IPS-11a (cell line): ENCODE data around the gene PRKCG.

Source experiments
- H3K4me3 ChIP-seq: one replicate; pipeline ENCODE4 v1.5.1; 2013; ENCODE audit warnings: low read depth, low read length, control low read depth

Gene PRKCG

DNA sequence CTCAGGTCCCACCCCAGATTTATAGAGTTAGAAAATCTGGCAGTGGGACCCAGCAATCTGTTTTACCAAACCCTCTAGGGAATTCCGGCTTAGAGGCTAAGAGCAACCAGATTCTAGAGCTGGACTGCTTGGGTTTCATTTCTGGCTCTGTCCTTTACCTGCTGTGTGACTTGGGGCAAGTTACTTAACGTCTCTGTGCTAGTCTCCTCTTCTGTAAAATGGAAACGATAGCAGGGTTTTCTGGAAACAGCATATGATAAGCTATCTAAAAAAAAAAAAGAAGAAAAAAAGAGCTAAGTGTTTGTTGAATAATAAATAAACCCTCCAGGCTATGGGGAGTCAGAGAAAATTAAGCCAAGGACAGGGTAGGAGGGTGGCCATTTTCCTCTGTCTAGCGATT is 15.5 kb downstream of the PRKCG start:
- no peak overlapping the region for H3K4me3 ChIP-seq

DNA sequence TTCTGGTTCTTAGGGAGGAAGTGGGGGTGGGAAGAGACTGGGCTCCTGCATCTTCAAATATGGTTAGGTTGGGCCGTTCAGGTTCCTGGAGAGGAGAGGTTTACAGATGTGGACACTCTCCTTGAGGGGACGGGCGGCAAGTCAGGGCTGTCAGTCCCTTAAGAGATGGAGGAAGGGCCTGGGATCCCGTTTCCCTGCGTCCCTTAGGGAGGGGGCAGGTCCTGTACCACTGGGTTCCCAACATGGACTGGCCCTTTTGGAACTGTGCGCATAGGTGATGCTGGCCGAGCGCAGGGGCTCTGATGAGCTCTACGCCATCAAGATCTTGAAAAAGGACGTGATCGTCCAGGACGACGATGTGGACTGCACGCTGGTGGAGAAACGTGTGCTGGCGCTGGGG is 16.2 kb downstream of the PRKCG start:
- peak overlapping the region; percentile 47 for H3K4me3 ChIP-seq

DNA sequence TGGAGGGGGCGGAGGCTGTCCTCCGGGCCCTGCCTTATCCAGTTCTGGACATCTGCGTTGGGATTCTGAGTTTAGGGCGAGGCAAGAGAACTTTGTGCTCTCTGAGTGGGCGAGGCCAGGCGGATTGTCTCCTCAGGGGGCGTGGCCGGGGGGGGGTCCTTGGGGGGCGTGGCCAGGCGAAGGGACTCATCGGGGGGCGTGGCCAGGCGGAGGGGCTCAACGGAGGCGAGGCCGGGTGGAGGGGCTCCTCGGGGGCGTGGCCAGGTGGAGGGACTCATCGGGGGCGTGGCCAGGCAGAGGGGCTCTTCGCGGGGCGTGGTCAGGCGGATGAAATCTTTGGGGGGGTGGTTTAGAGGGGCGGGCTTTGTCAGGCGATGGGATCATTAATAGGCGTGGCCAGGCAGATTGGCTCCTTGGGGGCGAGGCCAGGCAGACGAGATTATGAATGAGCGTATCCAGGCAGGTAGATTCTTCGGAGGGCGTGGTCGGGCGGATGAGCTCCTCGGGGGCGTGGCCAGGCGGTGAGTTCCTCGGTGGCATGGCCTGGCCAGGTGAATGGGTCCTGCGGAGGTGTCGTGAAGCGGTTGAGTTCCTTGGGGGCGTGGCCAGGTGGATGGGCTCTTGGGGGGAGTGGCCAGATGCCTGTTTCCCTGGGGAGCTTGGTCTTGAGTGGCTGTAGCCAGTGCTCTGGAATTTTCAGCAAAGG is 16.8 kb downstream of the PRKCG start:
- H3K4me3 ChIP-seq: peak overlapping the region; percentile 47

DNA sequence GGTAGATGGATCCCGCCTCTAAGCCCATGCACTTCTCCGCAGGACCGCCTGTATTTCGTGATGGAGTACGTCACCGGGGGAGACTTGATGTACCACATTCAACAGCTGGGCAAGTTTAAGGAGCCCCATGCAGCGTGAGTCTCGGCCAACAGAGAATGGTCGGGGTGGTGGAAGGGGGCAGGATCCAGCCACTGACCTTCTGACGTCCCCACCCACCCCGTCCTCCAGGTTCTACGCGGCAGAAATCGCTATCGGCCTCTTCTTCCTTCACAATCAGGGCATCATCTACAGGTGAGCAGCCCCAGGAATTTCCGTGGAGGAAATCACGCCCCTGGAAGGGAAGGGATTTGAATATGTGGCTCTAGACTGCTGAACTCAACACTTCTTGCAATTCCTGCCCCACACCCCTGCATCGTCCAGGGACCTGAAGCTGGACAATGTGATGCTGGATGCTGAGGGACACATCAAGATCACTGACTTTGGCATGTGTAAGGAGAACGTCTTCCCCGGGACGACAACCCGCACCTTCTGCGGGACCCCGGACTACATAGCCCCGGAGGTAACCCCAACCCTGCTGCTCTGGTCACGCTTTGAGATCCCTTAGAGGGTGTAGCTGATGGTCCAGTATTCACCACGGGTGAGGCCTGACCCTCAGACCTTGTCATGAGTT is 18.3 kb downstream of the PRKCG start:
- H3K4me3 ChIP-seq: no peak overlapping the region

DNA sequence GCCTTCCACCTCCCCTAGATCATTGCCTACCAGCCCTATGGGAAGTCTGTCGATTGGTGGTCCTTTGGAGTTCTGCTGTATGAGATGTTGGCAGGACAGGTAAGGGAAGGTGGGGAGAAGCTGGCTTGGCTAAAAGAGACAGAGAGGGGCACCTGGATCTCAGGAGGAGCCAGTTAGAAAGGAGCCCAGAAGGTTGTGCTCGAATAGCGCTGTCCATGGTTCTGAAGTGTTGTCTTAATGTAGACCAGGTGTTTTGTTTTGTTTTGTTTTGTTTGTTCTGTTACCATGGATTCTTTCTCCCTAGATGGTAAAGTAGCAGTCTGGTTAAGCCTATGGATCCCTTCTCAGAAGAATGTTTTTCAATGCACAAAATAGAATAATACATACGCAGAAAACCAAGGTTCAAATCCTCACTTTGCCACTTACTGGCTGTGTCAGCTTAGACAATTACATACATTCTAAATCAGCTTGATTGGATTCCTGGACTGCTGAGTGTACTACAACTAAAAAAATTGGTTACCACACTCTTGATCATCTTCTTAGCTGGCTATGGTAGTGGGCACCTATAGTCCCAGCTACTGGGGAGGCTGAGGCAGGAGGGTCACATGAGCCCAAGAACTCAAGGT is 21.2 kb downstream of the PRKCG start:
- no peak overlapping the region for H3K4me3 ChIP-seq

DNA sequence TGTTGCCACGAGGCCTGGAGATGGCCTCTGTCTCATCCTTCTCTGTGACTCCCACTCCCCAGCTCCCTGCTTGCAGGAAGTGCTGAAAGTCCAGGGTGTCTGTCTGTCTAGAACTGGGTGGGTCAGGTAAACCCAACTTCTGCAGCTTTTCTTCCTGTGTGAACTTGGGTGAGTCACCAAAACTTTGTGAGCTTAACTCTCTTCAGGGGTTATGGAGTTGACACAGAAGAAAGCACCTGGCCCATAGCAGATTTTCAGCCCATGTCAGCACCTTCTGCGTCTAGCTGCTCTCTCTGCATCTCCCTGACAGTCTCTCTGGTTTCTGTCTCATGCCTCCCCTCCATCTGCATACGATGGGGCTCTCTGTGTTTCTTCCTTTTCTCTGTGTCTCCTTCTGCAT is 22.9 kb downstream of the PRKCG start:
- no peak overlapping the region for H3K4me3 ChIP-seq

DNA sequence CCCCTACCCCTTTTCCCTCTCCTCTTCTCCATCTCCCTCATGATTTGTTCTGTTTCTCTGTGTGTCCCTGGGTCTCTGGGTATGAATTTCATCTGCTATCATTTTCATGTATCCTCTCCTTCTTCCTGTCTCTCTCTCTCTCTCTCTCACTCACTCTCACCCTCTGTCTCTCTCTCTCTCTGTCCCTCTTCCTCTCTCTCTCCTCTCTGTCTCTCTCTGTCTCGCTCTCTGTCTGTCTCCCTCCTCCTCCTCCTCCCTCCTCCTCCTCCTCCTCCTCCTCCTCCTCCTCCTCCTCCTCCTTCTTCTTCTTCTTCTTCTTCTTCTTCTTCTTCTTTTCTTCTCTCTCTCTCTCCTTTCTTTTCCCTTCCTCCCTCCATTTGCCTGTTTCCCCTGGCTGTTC is 23.8 kb downstream of the PRKCG start:
- H3K4me3 ChIP-seq: no peak overlapping the region

DNA sequence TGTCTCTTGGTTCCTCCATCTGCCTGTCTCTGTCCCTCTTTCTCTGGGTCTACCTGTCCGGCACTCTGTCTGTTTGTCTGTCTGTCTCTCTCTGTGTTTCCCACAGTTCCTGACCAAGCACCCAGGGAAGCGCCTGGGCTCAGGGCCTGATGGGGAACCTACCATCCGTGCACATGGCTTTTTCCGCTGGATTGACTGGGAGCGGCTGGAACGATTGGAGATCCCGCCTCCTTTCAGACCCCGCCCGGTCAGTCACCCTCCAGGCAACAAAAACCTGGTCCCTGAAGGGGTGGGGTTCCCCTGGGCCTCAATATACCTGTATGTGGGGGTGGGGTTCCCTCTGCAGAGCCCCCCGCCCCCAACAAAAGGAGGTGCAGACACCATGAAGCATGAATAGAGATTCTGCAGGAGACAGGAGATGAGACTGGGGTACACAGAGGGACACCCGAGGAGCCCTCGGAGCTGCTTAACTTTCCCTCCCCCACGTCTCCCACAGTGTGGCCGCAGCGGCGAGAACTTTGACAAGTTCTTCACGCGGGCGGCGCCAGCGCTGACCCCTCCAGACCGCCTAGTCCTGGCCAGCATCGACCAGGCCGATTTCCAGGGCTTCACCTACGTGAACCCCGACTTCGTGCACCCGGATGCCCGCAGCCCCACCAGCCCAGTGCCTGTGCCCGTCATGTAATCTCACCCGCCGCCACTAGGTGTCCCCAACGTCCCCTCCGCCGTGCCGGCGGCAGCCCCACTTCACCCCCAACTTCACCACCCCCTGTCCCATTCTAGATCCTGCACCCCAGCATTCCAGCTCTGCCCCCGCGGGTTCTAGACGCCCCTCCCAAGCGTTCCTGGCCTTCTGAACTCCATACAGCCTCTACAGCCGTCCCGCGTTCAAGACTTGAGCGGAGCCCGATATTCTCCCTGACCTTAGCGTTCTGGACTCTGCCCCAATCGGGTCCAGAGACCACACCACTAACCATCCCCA is 24.5 kb downstream of the PRKCG start:
- peak overlapping the region; percentile 39 for H3K4me3 ChIP-seq

DNA sequence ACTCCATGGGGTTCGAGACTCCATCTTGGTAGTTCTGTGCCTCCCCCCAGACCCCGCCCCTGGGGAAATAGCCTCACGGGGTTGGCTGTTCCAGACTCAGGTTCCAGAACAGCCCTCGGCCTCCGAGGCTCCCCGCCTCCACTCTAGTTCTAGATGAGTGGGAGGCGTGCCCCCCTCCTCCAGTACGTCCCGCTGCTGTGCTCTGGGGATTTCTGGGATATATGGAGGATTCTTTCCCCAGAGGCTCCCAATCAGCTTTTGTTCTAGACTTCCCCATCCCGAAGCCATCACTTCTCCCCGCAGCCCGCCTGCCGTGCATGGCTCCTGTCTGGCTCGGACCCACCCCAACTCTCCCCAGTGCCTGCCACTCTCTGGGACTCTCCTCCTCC is 25.2 kb downstream of the PRKCG start:
- H3K4me3 ChIP-seq: no peak overlapping the region

DNA sequence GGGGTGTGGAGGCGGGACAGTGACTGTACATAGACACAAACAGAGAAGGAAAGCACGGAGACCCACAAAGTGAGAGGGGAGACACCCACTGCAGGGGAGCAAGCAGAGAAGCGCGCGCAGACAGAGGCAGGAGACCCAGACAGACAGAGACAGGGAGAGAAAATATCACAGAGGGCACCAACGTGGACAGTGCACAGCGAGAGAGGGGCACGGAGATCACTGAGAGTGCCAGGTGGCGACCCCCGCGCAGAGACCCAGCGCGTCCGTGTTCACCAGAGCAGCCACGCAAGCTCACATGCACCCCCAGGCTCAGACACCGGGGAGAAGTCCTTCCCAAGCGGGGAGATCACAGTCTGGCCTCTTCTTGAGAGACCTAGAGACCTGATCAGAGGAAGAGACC is 25.7 kb downstream of the PRKCG start:
- peak overlapping the region; percentile 21 for H3K4me3 ChIP-seq

DNA sequence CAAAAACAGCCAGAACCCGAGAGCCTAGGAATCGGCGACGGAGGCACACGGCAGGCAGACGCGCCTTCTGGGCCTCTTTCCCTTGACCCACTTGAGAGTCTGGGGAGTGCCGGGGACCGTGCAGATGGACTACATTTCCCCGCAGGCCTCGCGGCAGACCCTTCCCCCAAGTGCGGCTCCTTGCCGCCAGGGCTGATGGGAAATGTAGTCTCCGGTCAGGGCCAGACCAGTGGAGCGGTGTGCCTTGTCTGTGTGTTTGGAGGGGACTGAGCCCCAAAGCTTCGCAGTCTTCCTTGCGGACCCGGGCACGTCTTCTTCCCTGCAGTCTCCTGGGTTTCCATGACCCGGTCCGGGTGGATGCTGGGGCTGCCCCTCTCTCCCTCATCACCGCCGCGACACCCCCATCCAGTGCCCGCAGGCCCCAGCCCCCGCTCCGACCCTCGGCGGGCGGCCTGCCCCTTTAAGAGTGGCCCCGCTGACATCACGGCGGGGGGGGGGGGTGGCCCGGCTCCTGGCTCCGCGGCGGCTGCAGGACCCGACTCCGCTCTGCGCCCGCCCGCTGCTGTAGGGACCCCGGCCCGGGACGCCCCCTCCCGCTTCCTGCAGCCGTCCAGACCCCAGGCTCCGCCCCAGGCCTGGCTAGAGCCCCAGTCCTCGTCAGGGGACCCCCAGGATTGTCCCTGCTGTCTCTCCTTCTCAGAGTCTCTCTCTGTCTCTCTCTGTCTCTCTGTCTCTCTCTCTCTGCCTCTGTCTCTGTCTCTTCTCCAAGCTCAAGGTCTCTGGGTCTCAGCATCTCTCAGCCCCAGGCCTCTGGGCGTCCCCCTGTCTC is 26.3 kb downstream of the PRKCG start:
- H3K4me3 ChIP-seq: peak overlapping the region; percentile 41

DNA sequence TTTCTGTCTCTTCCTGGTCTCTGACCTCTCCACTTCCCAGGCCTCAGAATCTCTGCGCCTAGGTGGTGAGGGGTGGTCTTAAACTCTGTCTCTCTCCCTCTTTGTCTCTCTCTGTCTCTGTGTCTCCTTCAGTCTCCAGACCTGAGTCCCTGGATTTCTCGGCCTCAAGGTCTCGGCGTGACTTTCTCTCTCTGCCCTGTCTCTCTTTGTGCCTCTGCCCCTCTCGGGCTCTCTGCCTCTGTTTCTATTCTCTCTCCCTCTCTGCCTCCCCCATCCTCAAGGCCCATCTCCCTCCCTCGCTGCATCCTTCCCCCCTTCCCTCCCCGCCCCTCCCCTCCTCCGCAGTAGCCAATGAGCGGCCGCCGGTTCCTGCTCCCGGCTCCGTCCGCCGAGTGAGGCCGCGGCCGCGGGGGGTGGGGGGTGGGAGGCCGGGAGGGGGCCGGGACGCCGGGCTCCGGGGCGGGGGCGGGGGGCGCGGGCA is 27.0 kb downstream of the PRKCG start, which contains the start of gene CACNG7:
CACNG7 (plus strand) TSS at position 344 of the 481 bp plus-strand sequence. CDS start 3,554 bp downstream, outside the sequence.
- H3K4me3 ChIP-seq: peak within 1 kb of the TSS; percentile 55

DNA sequence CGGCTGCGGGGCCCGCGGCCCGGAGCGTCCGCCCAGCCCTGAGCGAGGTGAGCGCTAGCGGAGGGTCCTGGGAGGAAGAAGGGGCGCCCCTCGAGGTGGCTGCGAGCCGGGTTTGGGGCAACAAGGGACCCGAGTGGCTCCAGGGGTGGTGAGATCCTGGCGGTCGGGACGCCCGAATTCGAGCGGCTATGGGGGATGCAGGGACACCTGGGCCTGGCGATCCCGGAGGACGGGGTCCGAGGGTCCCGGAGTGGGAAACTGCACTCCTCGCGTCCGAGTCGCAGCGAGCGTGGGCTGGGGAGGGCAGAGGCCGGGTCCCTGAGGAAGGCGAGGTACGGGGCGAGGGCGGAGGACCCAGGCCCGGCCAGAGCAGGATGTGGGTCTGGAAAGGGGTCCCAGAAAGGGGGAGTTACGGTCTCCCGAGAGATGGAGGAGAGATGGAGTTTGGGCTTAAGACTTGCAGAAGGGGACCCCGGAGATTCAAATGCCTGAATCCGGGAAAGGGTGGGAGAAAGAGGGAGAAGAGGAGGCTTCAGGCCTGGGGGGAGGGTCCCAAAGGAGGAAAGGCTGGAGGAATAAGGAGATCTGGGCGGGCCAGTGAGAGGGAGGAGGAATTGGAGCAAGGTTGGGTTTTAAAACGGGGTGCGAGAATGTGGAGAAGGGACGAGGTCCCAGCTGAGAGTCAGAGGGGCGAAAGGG is 27.6 kb downstream of the PRKCG start:
- peak overlapping the region; percentile 55 for H3K4me3 ChIP-seq

DNA sequence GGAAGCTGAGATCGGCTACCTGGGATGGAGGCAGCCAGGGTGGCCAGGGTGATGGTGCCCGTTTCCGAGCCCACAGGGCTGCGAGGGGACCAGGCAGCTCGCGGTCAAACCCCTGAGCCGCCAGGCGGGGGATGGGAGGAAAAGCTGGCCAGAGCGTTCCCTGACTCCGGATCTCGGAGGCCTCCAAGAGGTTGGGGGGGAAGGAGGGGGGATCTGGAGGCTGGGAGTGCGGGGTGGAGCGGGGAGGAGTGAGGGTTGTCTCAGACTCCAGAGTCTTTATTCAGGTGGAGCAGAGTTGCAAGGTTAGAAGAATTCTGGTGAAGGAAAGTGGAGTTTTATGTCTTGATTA is 28.1 kb downstream of the PRKCG start:
- H3K4me3 ChIP-seq: peak overlapping the region; percentile 55

DNA sequence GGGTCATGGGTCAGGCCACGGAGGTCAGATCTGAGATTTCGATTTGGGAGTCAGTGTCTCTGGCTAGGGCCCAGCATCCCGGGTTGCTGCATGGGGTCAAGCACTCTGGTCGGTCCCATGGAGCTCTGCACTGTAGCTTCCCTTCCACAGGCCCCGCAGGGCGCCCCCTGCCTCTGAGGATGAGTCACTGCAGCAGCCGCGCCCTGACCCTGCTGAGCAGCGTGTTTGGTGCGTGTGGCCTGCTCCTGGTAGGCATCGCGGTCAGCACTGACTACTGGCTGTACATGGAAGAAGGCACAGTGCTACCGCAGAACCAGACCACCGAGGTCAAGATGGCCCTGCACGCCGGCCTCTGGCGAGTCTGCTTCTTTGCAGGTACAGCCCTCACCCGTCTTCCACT is 30.7 kb downstream of the PRKCG start:
- H3K4me3 ChIP-seq: no peak overlapping the region

DNA sequence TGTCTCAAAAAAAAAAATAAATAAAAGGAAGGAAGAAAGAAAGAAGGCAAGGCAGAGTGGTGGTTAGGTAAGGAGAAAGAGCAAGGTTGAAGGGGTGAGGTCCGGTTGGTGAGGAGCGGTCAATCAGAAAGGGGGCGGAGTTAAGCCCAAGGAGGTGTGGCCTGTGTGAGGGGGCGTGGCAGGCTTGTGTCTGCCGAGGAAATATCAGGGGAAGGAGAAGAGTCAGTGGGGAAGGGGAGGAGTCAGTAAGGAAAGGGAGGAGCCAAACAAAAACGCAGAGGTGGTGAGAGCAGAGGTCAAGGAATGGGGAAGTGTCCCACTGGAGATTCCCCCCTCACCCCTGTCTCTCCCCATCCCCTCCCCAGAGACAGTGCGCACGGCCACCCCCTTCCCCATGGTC is 33.0 kb downstream of the PRKCG start:
- no peak overlapping the region for H3K4me3 ChIP-seq

DNA sequence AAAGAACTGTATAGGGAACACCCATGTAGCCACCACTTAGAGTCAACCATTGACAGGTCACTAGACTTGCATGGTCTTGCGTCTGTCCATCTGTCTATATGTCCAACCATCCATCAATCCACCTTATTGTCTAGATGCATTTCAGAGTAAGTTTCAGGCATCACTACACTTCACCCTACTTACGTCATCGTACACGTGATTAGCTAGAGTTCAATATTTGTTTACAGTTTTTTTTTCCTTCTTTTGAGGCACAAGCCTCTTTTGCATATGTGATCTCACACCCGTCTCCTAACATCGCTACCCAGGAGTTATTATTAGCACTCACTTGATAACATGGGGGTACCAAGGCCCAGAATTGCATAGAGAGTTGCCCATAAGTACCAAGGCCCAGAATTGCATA is 34.0 kb downstream of the PRKCG start:
- H3K4me3 ChIP-seq: no peak overlapping the region

DNA sequence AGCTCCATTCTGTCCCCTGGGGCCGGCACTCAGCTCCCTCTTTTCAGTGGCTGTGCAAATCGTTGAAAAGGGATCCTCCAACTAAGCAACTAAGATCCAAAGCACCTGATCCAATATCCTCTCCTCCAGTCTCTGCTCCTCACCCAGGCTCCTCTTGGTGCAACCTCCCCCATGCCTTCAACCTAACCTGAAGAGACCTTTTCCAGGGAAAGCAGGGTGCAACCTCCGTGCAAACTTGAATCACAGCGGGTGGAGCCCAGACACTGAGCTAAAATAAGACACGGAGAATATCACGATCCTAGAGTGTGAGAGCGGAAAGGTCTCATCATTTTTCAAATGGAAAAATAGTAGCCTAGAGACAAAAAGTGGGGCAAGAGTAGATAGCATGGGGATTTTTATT is 35.4 kb downstream of the PRKCG start:
- H3K4me3 ChIP-seq: no peak overlapping the region

DNA sequence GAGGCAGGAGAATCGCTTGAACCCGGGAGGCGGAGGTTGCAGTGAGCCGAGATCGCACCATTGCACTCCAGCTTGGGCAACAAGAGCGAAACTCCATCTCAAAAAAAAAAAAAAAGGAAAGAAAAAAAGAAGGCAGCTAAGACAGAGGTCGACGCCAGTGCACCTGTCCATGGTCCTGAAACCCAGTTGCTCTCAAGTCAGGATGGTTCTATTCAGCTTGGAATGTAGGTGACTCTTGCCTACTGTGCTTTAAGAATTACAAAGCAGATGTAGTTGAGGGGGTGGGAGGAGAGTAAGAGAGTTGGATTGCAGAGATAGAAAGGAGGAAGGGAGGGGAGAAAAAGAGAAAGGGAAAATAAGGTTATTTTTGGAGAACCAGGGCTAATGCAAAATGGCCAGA is 45.7 kb downstream of the PRKCG start:
- no peak overlapping the region for H3K4me3 ChIP-seq

DNA sequence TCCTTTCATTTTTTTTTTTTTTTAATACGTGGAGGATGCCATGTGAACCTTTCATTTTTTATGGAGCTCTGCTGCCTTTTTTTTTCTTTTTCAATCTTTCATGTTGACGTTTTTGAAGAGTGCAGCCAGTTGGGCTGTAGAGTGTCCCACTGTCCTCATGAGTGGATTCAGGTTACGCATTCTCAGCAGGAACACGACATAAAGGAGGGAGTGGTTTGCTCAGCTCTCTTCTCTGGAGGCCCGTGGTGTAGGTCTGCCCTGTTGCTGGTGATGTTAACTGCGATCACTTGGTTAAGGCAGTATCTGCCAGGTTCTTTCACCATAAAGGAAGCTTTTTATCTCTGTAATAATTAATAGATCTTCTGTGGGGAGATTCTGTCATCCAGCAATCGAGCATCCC is 54.0 kb downstream of the PRKCG start:
- H3K4me3 ChIP-seq: no peak overlapping the region
